K562 (cell line): ENCODE results near the gene MRGPRE. TPM values are rescaled to one million over a fixed set of nuclear protein-coding genes. Genes with fewer than 3 reads are reported as not detected.
A peak's percentile ranks its signal among the peaks of the same experiment; 100 is the strongest.

Source experiments
- ATAC-seq: fragments of 200-7000 bp; cut with Tn5 transposase; 3 replicates; pipeline ENCODE4 v1.9.1; 2020; ENCODE audit warnings: moderate library complexity
- BruUV-seq: library from RNA; stranded (reverse); fragments of 400-500 nt; replicated peaks from 2 replicates; lab custom pipeline; 2021; lab: Mats Ljungman, UMichigan
- CTCF ChIA-PET: fragments of 300-600 bp; formaldehyde crosslinking; extraction: SDS; loops from one replicate; lab custom pipeline; 2021; ENCODE audit warnings: low intra/inter-chr PET ratio; lab: Yijun Ruan, JAX
- POLR2A ChIA-PET: fragments of 300-600, 350-650 bp; sonication (Branson Sonifier 250); formaldehyde crosslinking; extraction: SDS; loops from one replicate; lab custom pipeline; 2021; ENCODE audit warnings: antibody characterized with exemption, inconsistent platforms; lab: Yijun Ruan, JAX
- DNase-seq, 4 experiments: peaks; one replicate each; pipeline versions ENCODE4 v3.0.0 to v3.0.0-alpha.2; 2011 to 2018; ENCODE audit warnings: low spot score in 3 of 4, mixed read lengths in 3 of 4; ENCODE audit errors: extremely low read depth in 1 of 4
- FAIRE-seq: peaks from 2 replicates; lab custom pipeline; 2011; peaks lifted over from hg19 to GRCh38; lab: Jason Lieb, UNC
- H2AFZ ChIP-seq: 2 replicates; pipeline ENCODE4 v1.6.0; 2011; ENCODE audit warnings: low read depth, low read length, control low read depth, inconsistent platforms
- H3K27ac ChIP-seq: fragments of 200-600 bp; 3 replicates; pipeline ENCODE4 v1.8.0; 2011; ENCODE audit warnings: low read depth, mild to moderate bottlenecking, control low read depth, inconsistent platforms, low read length, moderate library complexity, mixed read lengths; ENCODE audit errors: extremely low read depth
- H3K27me3 ChIP-seq, 2 experiments: fragments of 300-600 bp in 1 of 2; 2 replicates in 1 of 2; 3 replicates in 1 of 2; pipeline versions ENCODE4 v1.6.0 to v1.8.0; 2011; ENCODE audit warnings: inconsistent platforms in 2 of 2, low read length in 2 of 2, mild to moderate bottlenecking in 1 of 2, mixed read lengths in 1 of 2, moderate library complexity in 1 of 2; ENCODE audit not compliant: control insufficient read depth in 2 of 2, insufficient read depth in 2 of 2
- H3K36me3 ChIP-seq: fragments of 300-600 bp; 3 replicates; pipeline ENCODE4 v1.8.0; 2011; ENCODE audit warnings: mild to moderate bottlenecking, low read length, inconsistent platforms; ENCODE audit not compliant: control insufficient read depth, insufficient read depth
- H3K4me1 ChIP-seq, 2 experiments: fragments of 200-600 bp in 1 of 2; replicated peaks in 1 of 2; 2 replicates in 1 of 2; 3 replicates in 1 of 2; pipeline versions ENCODE4 v1.5.1 to v1.8.0; 2011; ENCODE audit warnings: inconsistent platforms in 2 of 2, low read length in 2 of 2, mild to moderate bottlenecking in 1 of 2, mixed read lengths in 1 of 2, moderate library complexity in 1 of 2; ENCODE audit not compliant: control insufficient read depth in 2 of 2, insufficient read depth in 2 of 2
- H3K4me2 ChIP-seq: 2 replicates; pipeline ENCODE4 v1.6.1; 2011; ENCODE audit warnings: low read length, control low read depth, inconsistent platforms, mixed read lengths; ENCODE audit not compliant: insufficient read depth
- H3K4me3 ChIP-seq: fragments of 200-600 bp; sonication (generic), shearing (Covaris generic); 2 replicates; pipeline ENCODE4 v1.5.1; 2016; ENCODE audit warnings: control low read depth, inconsistent platforms
- H3K79me2 ChIP-seq: fragments of 200-600 bp; 3 replicates; pipeline ENCODE4 v1.8.0; 2011; ENCODE audit warnings: low read length, inconsistent platforms; ENCODE audit not compliant: control insufficient read depth, insufficient read depth
- H3K9ac ChIP-seq, 2 experiments: 2 replicates each; pipeline versions ENCODE4 v1.6.0 to v1.6.1; 2011; ENCODE audit warnings: low read depth in 2 of 2, low read length in 2 of 2, control low read depth in 1 of 2, inconsistent platforms in 1 of 2, mild to moderate bottlenecking in 1 of 2, mixed read lengths in 1 of 2; ENCODE audit not compliant: insufficient read depth in 1 of 2
- H3K9me1 ChIP-seq: one replicate; pipeline ENCODE4 v1.6.0; 2011; ENCODE audit warnings: inconsistent platforms, mild to moderate bottlenecking, low read length, moderate library complexity; ENCODE audit not compliant: control insufficient read depth, insufficient read depth
- H3K9me3 ChIP-seq: replicated peaks from 2 replicates; pipeline ENCODE4 v1.5.1; 2011; ENCODE audit warnings: low read depth, low read length, inconsistent platforms; ENCODE audit not compliant: control insufficient read depth, insufficient read depth
- H4K20me1 ChIP-seq: replicated peaks from 2 replicates; pipeline ENCODE4 v1.6.1; 2011; ENCODE audit warnings: low read length, inconsistent platforms, mixed read lengths; ENCODE audit not compliant: control insufficient read depth, insufficient read depth
- CBFA2T3 ChIP-seq: fragments of 450-650 bp; IDR thresholded peaks from 2 replicates; pipeline ENCODE4 v1.6.1; 2017
- CBFB ChIP-seq: sonication (generic); formaldehyde crosslinking; IDR thresholded peaks from 2 replicates; pipeline ENCODE4 v1.4.0; 2020; ENCODE audit warnings: mild to moderate bottlenecking, missing genetic modification reagents
- EGR1 ChIP-seq: fragments of 450-650 bp; conservative IDR thresholded peaks from 2 replicates; pipeline ENCODE4 v1.6.1; 2017; ENCODE audit warnings: mild to moderate bottlenecking
- ETV6 ChIP-seq, 3 experiments: fragments of 150-350 bp in 1 of 3; sonication (generic) in 1 of 3; formaldehyde crosslinking in 1 of 3; IDR thresholded peaks; 2 replicates each; pipeline versions ENCODE4 v1.6.1 to v1.8.0; 2014 to 2022; ENCODE audit warnings: borderline replicate concordance in 2 of 3, low read depth in 2 of 3, antibody characterized with exemption in 1 of 3, low read length in 1 of 3, mild to moderate bottlenecking in 1 of 3, missing genetic modification reagents in 1 of 3
- FOXJ3 ChIP-seq: sonication (generic); formaldehyde crosslinking; IDR thresholded peaks from 2 replicates; pipeline ENCODE4 v1.4.0; 2020; ENCODE audit warnings: mild to moderate bottlenecking, missing genetic modification reagents
- MEIS2 ChIP-seq: fragments of 450-650 bp; IDR thresholded peaks from 2 replicates; pipeline ENCODE4 v1.6.1; 2014; ENCODE audit warnings: mild to moderate bottlenecking; ENCODE audit not compliant: partially characterized antibody
- PBX2 ChIP-seq, 2 experiments: IDR thresholded peaks in 1 of 2; conservative IDR thresholded peaks in 1 of 2; 2 replicates each; pipeline ENCODE4 v1.6.1; 2016; ENCODE audit warnings: low read depth in 2 of 2, mild to moderate bottlenecking in 1 of 2, missing compliant biosample characterization in 1 of 2, missing genetic modification characterization in 1 of 2, moderate library complexity in 1 of 2
- PKNOX1 ChIP-seq: fragments of 450-650 bp; IDR thresholded peaks from 2 replicates; pipeline ENCODE4 v1.6.1; 2016
- ZEB2 ChIP-seq: fragments of 450-650 bp; IDR thresholded peaks from 2 replicates; pipeline ENCODE4 v1.6.1; 2016
- ZNF384 ChIP-seq: IDR thresholded peaks from 2 replicates; pipeline ENCODE4 v1.6.1; 2012; ENCODE audit warnings: low read depth, low read length, improper control_type of control experiment
- ZNF592 ChIP-seq: fragments of 450-650 bp; IDR thresholded peaks from 2 replicates; pipeline ENCODE4 v1.6.1; 2017; ENCODE audit warnings: antibody characterized with exemption, mild to moderate bottlenecking
- WGBS: fragments of 100-300 bp; shearing (Covaris generic); methylation state at CpG from one replicate; pipeline ENCODE4 v1.1.6; 2016; ENCODE audit warnings: low coverage, mixed read lengths; ENCODE audit not compliant: insufficient coverage; ENCODE audit errors: missing lambda C conversion rate; 5-methylcytosine and 5-hydroxymethylcytosine counted together
- in situ Hi-C: fragments of 300-500 bp; cut with MboI; formaldehyde crosslinking; loops from 4 replicates; pipeline ENCODE4 v1.15.0; 2018; ENCODE audit warnings: inconsistent platforms, mixed read lengths
- intact Hi-C: fragments of 100-400 bp; cut with micrococcal nuclease; formaldehyde crosslinking; loops from 2 replicates; pipeline ENCODE4 v1.14.2; 2022
- polyA plus RNA-seq, 8 experiments: library from polyadenylated mRNA; depleted of rRNA in 4 of 8; stranded (reverse) in 5 of 8; unstranded in 3 of 8; fragments of >200 nt; fragmentation: Nextera tagmentation in 2 of 8; fragmentation: Illumina TruSeq in 1 of 8; extraction: Ambion mirVana in 2 of 8; extraction: Trizol in 1 of 8; gene quantifications; 2 replicates each; pipeline versions ENCODE4 v1.2.1 to v1.2.3, GENCODE V29; 2011 to 2014; ENCODE audit warnings: inconsistent platforms in 1 of 8, missing spikeins in 1 of 8
- total RNA-seq, 7 experiments: library from RNA; depleted of rRNA in 6 of 7; stranded (reverse); fragments of >200 nt in 6 of 7; fragmentation: Illumina TruSeq in 2 of 7; extraction: Trizol in 2 of 7; gene quantifications; 2 replicates each; pipeline versions ENCODE4 v1.2.1 to v1.2.3, GENCODE V29; 2011 to 2021; ENCODE audit warnings: low replicate concordance in 1 of 7

Gene MRGPRE
- total and polyA plus RNA-seq, 9 of the 15 experiments (the other 6 are each of a cell fraction or from before 2014, with no cell fraction given): not detected

GRCh38 chr11:3188496-3189195 lies 43.6 kb downstream of the MRGPRE start:
- CTCF ChIA-PET: no interaction called here
- no peak overlapping the region for H2AFZ ChIP-seq
- no peaks in the 10 kb centered on the region for H3K36me3 ChIP-seq
- H3K4me3 ChIP-seq: no peak overlapping the region
- TF ChIP-seq MEIS2 (peak; percentile 71), ZEB2 (no peak), PKNOX1 (peak; percentile 51), ZNF592 (no peak), ZNF384 (no peak), FOXJ3 (CRISPR knock-in tag) (no peak), EGR1 (peak; percentile 84), CBFB (CRISPR knock-in tag) (no peak), ETV6 (IDR thresholded peaks at IDR 0.05; ENCODE audit: borderline replicate concordance in 1 of 2, low read depth in 2 of 2, low read length in 1 of 2) (no peak), ETV6 (CRISPR knock-in tag; IDR thresholded peaks at IDR 0.05; ENCODE audit: borderline replicate concordance) (no peak), CBFA2T3 (no peak), PBX2 (CRISPR knock-in tag; IDR thresholded peaks at IDR 0.05; ENCODE audit: low read depth) (no peak), PBX2 (tag; conservative IDR thresholded peaks at IDR 0.05; ENCODE audit: low read depth) (peak; percentile 62)
- no peak overlapping the region for H3K27ac ChIP-seq
- no TSS peak for BruUV-seq
- POLR2A ChIA-PET: interaction anchor here (0.6 kb wide), 2 partner anchors 7 to 11 kb away, joined by 3 to 4 read pairs; no protein-coding TSS in a partner anchor
- H3K4me1 ChIP-seq: peaks cover 0 to 23% of the 10 kb centered on the region in 2 experiments; a peak in 3 of 5 replicates
- H3K9me3 ChIP-seq: no peaks in the 10 kb centered on the region
- DNase-seq (no peak), ATAC-seq (no peak), FAIRE-seq (no peak)
- WGBS: 34% methylated on average over 14 of the region's 17 CpGs
- no peaks in the 10 kb centered on the region for H3K27me3 ChIP-seq
- H3K9ac ChIP-seq: peak overlapping the region in 1 of 2 experiments; percentile 61; a peak in 1 of 4 replicates
- H4K20me1 ChIP-seq: no peaks in the 10 kb centered on the region
- no peak overlapping the region for H3K4me2 ChIP-seq
- H3K79me2 ChIP-seq: no peaks in the 10 kb centered on the region
- intact Hi-C loops: no loop called here
- in situ Hi-C loops: no loop called here
- no peaks in the 10 kb centered on the region for H3K9me1 ChIP-seq
